ENCODE data around the gene UIMC1.

Gene UIMC1

DNA sequence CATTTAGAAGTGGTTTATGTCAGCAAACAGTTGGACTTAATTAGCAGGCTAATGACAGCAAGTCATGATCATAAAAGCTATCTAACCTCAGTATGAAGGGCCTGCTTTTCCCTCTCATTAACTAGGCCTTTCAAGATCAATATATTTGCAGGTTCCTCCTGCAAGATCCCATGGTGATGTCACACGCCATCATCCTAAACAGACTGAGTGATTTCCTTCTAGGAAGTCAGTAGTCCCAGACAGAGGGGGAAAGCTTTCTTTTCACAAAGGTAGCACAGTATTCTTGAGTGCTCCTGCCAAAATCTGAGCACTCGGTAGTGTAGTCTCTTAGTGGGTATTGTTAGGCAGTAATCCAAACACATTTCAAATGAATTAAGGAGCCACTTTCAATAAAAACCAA is 52.5 kb downstream of the UIMC1 start:
- no peaks in the 10 kb centered on the region for H3K27me3 ChIP-seq (replicated peaks; ENCODE audit: control insufficient read depth, insufficient read depth, low read length)
- no peak for DNase-seq (ENCODE audit: low read depth)
- peaks cover 9% of the 10 kb centered on the region for H3K4me1 ChIP-seq (ENCODE audit: control insufficient read depth, insufficient read depth, low read length)
- no peaks in the 10 kb centered on the region for H3K9me3 ChIP-seq (ENCODE audit: control insufficient read depth, low read length)
- H3K36me3 ChIP-seq (ENCODE audit: control insufficient read depth, insufficient read depth, low read length, severe bottlenecking) = peaks cover 67% of the 10 kb centered on the region
- no peak overlapping the region for H3K9ac ChIP-seq (ENCODE audit: low read length)
- H3K4me3 ChIP-seq (ENCODE audit: low read length) = no peak overlapping the region

DNA sequence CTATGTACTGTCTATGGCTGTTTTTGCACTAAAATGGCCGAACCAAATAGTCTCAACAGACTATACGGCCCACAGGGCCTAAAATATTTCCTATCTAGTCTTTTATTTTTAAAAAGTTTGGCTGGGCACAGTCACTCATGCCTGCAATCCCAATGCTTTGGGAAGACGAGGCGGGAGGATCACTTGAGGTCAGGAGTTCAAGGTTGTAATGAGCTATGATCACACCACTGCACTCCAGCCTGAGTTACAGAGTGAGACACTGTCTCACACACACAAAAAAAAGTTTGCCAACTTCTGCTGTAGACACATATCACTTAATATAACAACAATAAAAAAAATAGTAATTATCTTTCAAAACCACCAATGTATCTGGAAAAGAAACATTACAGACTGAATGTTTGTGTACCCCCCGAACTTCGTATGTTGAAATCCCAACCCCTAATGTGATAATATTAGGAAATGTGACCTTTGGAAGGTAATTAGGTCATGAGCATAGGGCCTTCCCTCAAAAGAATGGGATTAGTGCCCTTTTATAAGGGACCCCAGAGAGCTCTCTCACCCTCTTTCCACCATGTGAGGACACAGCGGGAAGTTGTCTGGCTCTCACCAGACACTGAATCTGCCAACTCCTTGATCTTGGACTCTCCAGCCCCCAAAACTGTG is 53.9 kb downstream of the UIMC1 start:
- Histone ChIP-seq H3K9me3 (ENCODE audit: control insufficient read depth, low read length) (no peaks in the 10 kb centered on the region), H3K9ac (ENCODE audit: low read length) (no peak overlapping the region), H3K36me3 (ENCODE audit: control insufficient read depth, insufficient read depth, low read length, severe bottlenecking) (peaks cover 65% of the 10 kb centered on the region), H3K27me3 (replicated peaks; ENCODE audit: control insufficient read depth, insufficient read depth, low read length) (no peaks in the 10 kb centered on the region), H3K4me3 (ENCODE audit: low read length) (no peak overlapping the region), H3K4me1 (ENCODE audit: control insufficient read depth, insufficient read depth, low read length) (peaks cover 20% of the 10 kb centered on the region)
- no peak for DNase-seq (ENCODE audit: low read depth)

DNA sequence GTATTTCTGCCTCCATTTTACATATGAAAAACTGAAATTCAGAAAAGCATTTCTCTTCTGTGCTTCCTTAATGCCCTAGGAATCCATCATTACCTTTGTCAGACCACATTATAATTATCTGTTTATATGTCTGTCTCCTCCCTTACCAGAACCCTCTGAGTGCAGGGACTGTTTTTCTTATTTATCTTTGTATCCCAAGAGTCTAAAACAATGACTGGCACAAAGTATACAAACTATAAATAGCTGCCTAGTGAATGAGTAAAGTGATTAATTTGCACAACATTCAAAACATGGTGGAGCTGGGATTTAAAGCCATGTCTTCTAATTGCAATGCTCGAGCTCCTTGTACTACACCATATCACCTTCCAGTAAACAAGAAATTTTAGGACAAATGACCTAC is 58.1 kb downstream of the UIMC1 start:
- DNase-seq (ENCODE audit: low read depth) = peak; percentile 7
- H3K36me3 ChIP-seq (ENCODE audit: control insufficient read depth, insufficient read depth, low read length, severe bottlenecking) = peaks cover 52% of the 10 kb centered on the region
- no peaks in the 10 kb centered on the region for H3K27me3 ChIP-seq (replicated peaks; ENCODE audit: control insufficient read depth, insufficient read depth, low read length)
- H3K9ac ChIP-seq (ENCODE audit: low read length) = no peak overlapping the region
- peaks cover 15% of the 10 kb centered on the region for H3K4me1 ChIP-seq (ENCODE audit: control insufficient read depth, insufficient read depth, low read length)
- no peaks in the 10 kb centered on the region for H3K9me3 ChIP-seq (ENCODE audit: control insufficient read depth, low read length)
- H3K4me3 ChIP-seq (ENCODE audit: low read length) = no peak overlapping the region

DNA sequence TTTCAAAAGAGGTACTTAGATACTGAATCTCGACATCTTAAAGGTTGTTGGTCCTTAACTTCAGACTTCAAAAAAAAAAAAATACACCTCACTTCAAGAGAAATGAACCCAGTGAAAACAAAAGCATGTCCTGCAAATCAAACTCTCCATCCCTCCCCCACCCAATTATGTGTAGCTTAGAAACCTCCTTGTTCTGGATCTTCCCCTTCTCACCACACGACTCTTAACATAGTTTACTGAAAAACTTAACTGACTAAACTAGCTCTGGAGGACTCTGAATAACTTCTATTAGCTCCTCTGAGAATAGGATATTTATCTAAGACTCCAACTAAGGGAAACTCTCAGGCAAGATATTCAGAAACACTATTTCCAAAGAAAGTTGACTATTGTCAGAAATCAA is 58.7 kb downstream of the UIMC1 start:
- DNase-seq (ENCODE audit: low read depth) = no peak
- peaks cover 58% of the 10 kb centered on the region for H3K36me3 ChIP-seq (ENCODE audit: control insufficient read depth, insufficient read depth, low read length, severe bottlenecking)

DNA sequence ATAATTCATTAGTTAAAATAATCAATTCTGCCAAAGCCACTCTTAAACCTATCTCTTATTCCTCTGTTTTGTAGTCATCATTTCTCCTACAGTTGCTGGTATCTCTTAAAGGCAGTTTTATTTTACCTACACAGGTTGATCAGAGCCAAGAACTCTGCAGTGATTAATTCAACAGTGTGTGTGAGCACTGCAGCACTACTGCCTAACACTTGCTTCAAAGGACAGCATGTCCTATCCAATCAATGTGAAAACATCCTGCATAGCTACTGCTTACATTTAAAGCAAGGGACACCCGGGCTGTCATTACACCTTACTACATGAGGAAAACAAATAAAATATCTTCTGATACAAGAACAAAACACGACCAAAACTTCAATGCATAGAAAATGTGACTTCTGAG is 62.3 kb downstream of the UIMC1 start:
- Histone ChIP-seq H3K4me1 (ENCODE audit: control insufficient read depth, insufficient read depth, low read length) (peaks cover 14% of the 10 kb centered on the region), H3K4me3 (ENCODE audit: low read length) (no peak overlapping the region), H3K36me3 (ENCODE audit: control insufficient read depth, insufficient read depth, low read length, severe bottlenecking) (peaks cover 53% of the 10 kb centered on the region), H3K9me3 (ENCODE audit: control insufficient read depth, low read length) (no peaks in the 10 kb centered on the region), H3K27me3 (replicated peaks; ENCODE audit: control insufficient read depth, insufficient read depth, low read length) (no peaks in the 10 kb centered on the region), H3K9ac (ENCODE audit: low read length) (no peak overlapping the region)
- no peak for DNase-seq (ENCODE audit: low read depth)

More for the DNA sequence above, 58.7 kb downstream of the UIMC1 start:
- Histone ChIP-seq H3K4me3 (ENCODE audit: low read length) (no peak overlapping the region), H3K27me3 (replicated peaks; ENCODE audit: control insufficient read depth, insufficient read depth, low read length) (no peaks in the 10 kb centered on the region), H3K4me1 (ENCODE audit: control insufficient read depth, insufficient read depth, low read length) (peaks cover 15% of the 10 kb centered on the region), H3K9ac (ENCODE audit: low read length) (no peak overlapping the region), H3K9me3 (ENCODE audit: control insufficient read depth, low read length) (no peaks in the 10 kb centered on the region)

DNA sequence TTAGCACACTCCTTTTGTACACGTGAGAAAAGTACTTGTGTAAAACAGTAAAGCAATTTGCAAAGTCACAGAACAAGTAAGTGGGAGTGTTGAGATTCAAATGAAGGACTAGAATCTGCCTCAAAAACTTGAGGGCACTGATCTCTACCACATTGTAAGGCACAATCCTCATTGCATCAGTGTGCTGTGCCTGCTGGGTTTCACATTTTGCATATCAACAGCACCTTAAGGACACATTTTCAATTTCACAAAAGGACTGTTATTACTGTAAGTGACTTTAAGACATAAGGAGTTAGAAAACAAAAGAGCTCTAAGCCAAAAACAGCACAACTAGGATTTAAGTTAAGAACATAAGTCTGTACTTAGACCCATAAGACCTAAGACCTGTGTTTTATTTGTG is 62.8 kb downstream of the UIMC1 start:
- H3K4me1 ChIP-seq (ENCODE audit: control insufficient read depth, insufficient read depth, low read length) = peaks cover 12% of the 10 kb centered on the region
- no peak overlapping the region for H3K9ac ChIP-seq (ENCODE audit: low read length)
- DNase-seq (ENCODE audit: low read depth) = no peak
- no peak overlapping the region for H3K4me3 ChIP-seq (ENCODE audit: low read length)
- H3K27me3 ChIP-seq (replicated peaks; ENCODE audit: control insufficient read depth, insufficient read depth, low read length) = no peaks in the 10 kb centered on the region
- peaks cover 56% of the 10 kb centered on the region for H3K36me3 ChIP-seq (ENCODE audit: control insufficient read depth, insufficient read depth, low read length, severe bottlenecking)
- H3K9me3 ChIP-seq (ENCODE audit: control insufficient read depth, low read length) = no peaks in the 10 kb centered on the region

DNA sequence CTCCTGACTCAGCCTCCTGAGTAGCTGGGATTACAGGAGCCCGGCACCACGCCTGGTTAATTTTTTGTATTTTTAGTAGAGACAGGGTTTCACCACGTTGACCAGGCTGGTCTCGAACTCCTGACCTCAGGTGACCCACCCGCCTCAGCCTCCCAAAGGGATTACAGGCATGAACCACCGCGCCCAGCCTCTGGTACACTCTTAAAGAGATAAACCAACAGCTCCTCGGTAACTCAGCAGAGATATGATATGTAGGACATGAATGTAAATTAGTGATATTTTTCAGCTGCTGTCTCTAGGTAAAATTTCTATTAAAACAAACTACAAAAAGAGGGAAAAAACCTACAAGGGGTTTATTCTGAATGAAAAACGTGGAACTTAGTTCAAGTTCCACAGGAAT is 64.6 kb downstream of the UIMC1 start:
- DNase-seq (ENCODE audit: low read depth) = no peak
- peaks cover 62% of the 10 kb centered on the region for H3K36me3 ChIP-seq (ENCODE audit: control insufficient read depth, insufficient read depth, low read length, severe bottlenecking)
- H3K27me3 ChIP-seq (replicated peaks; ENCODE audit: control insufficient read depth, insufficient read depth, low read length) = no peaks in the 10 kb centered on the region
- H3K9ac ChIP-seq (ENCODE audit: low read length) = no peak overlapping the region
- H3K9me3 ChIP-seq (ENCODE audit: control insufficient read depth, low read length) = no peaks in the 10 kb centered on the region
- no peak overlapping the region for H3K4me3 ChIP-seq (ENCODE audit: low read length)
- H3K4me1 ChIP-seq (ENCODE audit: control insufficient read depth, insufficient read depth, low read length) = peaks cover under 1% of the 10 kb centered on the region

DNA sequence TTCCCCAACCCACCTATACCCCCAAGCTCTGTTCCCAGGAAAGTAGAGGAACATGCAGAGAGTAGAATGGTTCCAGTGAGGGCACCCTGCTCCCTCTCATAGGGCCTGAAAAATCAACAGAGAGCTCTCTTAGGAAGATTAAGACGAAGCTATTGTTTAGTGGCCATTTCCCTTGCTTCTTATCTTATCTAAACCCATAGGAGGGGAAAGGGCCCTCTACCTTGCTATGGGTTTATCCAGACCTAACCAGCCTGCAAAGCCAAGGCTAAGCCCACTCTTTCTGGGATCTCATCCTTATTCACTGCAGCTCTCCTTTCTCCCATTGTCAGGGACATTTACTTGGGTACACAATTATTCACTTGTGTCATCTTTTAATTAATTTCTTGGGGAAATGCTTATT is 68.1 kb downstream of the UIMC1 start:
- peaks cover 42% of the 10 kb centered on the region for H3K36me3 ChIP-seq (ENCODE audit: control insufficient read depth, insufficient read depth, low read length, severe bottlenecking)
- no peak for DNase-seq (ENCODE audit: low read depth)
- H3K9ac ChIP-seq (ENCODE audit: low read length) = no peak overlapping the region
- H3K4me1 ChIP-seq (ENCODE audit: control insufficient read depth, insufficient read depth, low read length) = peaks cover 15% of the 10 kb centered on the region
- no peak overlapping the region for H3K4me3 ChIP-seq (ENCODE audit: low read length)
- no peaks in the 10 kb centered on the region for H3K9me3 ChIP-seq (ENCODE audit: control insufficient read depth, low read length)
- H3K27me3 ChIP-seq (replicated peaks; ENCODE audit: control insufficient read depth, insufficient read depth, low read length) = no peaks in the 10 kb centered on the region

DNA sequence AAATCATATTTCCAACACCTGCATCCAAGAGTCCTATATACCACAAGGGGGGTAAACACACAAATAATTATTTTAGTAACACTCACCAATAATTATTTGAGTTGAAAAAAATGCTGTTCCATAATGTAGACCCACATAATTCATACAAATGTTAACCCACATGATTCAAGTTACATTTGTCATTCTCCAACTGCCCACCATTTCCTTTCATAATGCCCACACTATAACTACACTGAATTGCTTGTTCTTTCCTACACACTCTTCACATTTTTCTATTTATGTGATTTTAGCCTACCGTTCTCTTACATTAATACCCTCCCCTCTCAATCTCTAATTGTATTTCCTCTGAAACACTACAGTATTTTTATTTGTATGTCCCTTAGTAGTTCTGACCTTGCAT is 71.6 kb downstream of the UIMC1 start:
- Histone ChIP-seq H3K9me3 (ENCODE audit: control insufficient read depth, low read length) (no peaks in the 10 kb centered on the region), H3K9ac (ENCODE audit: low read length) (no peak overlapping the region), H3K36me3 (ENCODE audit: control insufficient read depth, insufficient read depth, low read length, severe bottlenecking) (peaks cover 51% of the 10 kb centered on the region), H3K27me3 (replicated peaks; ENCODE audit: control insufficient read depth, insufficient read depth, low read length) (no peaks in the 10 kb centered on the region), H3K4me3 (ENCODE audit: low read length) (no peak overlapping the region), H3K4me1 (ENCODE audit: control insufficient read depth, insufficient read depth, low read length) (peaks cover 15% of the 10 kb centered on the region)
- DNase-seq (ENCODE audit: low read depth) = no peak

DNA sequence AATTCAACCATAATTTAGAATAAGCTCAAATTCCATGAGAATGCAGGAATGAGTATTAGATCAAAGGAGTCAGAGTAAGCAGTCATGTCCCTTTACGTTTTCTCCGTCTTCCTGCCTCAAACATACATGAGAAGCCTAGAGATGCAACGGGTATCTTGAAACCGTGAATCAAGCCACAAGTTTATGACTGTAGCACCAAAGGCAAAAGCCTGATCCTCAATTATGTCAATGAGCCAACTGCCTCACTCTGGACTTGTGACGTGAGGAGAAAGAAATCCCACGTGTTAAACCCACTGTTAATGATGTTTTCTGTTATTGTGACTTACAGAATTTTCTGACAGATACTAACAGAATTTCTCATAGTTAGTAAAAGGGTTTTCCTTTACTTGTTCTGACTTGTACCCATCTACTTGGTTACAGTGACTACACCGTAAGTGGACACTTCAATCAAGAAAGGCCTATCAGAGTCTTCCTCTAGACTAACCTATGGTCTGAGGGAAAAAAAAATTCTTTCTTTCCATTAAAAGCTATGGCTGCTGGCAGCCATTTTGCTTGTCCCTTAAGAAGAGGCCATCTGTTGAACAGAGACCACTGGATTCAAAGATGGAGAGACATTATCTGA is 72.2 kb downstream of the UIMC1 start:
- Histone ChIP-seq H3K9ac (ENCODE audit: low read length) (no peak overlapping the region), H3K9me3 (ENCODE audit: control insufficient read depth, low read length) (no peaks in the 10 kb centered on the region), H3K36me3 (ENCODE audit: control insufficient read depth, insufficient read depth, low read length, severe bottlenecking) (peaks cover 50% of the 10 kb centered on the region), H3K4me1 (ENCODE audit: control insufficient read depth, insufficient read depth, low read length) (peaks cover 15% of the 10 kb centered on the region), H3K4me3 (ENCODE audit: low read length) (no peak overlapping the region), H3K27me3 (replicated peaks; ENCODE audit: control insufficient read depth, insufficient read depth, low read length) (no peaks in the 10 kb centered on the region)
- no peak for DNase-seq (ENCODE audit: low read depth)

DNA sequence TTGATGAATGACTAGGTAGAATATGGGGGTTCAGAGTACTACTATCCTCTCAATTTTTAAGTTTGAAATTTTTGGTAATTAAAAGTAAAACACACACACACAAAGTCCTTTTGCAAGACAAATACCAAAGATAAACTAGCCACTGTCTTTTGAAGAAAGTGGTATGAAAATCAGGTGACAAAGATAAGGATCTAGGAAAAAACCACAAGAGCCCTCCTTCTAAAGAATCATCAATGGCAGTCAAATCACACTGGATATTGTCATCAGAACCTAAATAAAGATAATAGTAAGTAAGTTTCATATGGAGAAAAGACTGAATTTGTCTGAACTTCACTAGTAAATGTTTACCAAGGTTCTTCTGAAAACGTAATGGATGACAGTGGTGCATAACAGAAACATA is 76.9 kb downstream of the UIMC1 start:
- Histone ChIP-seq H3K4me1 (ENCODE audit: control insufficient read depth, insufficient read depth, low read length) (peaks cover 8% of the 10 kb centered on the region), H3K4me3 (ENCODE audit: low read length) (no peak overlapping the region), H3K27me3 (replicated peaks; ENCODE audit: control insufficient read depth, insufficient read depth, low read length) (no peaks in the 10 kb centered on the region), H3K9ac (ENCODE audit: low read length) (no peak overlapping the region), H3K36me3 (ENCODE audit: control insufficient read depth, insufficient read depth, low read length, severe bottlenecking) (peaks cover 36% of the 10 kb centered on the region), H3K9me3 (ENCODE audit: control insufficient read depth, low read length) (no peaks in the 10 kb centered on the region)
- DNase-seq (ENCODE audit: low read depth) = no peak

DNA sequence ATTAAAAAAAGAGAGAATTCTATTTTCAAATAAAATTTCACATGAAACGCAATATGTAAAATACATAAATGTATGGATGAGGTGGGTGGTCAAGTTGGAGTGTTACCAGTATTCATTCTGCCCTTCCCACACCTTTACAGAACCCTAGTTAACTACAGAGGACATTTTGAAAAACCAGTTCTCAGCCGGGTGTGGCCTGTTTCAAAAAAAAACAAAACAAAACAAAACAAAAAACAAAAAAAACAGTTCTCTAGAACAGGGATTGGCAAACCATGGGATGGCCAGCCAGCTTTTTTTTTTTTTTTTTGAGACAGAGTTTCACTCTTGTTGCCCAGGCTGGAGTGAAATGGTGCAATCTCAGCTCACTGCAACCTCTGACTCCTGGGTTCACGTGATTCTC is 79.0 kb downstream of the UIMC1 start:
- no peak overlapping the region for H3K4me3 ChIP-seq (ENCODE audit: low read length)
- peaks cover 31% of the 10 kb centered on the region for H3K36me3 ChIP-seq (ENCODE audit: control insufficient read depth, insufficient read depth, low read length, severe bottlenecking)
- peaks cover 8% of the 10 kb centered on the region for H3K4me1 ChIP-seq (ENCODE audit: control insufficient read depth, insufficient read depth, low read length)
- H3K9ac ChIP-seq (ENCODE audit: low read length) = no peak overlapping the region
- H3K27me3 ChIP-seq (replicated peaks; ENCODE audit: control insufficient read depth, insufficient read depth, low read length) = no peaks in the 10 kb centered on the region
- H3K9me3 ChIP-seq (ENCODE audit: control insufficient read depth, low read length) = no peaks in the 10 kb centered on the region
- DNase-seq (ENCODE audit: low read depth) = peak; percentile 9

All from adipocyte (in vitro differentiated cells).